Ishikawa (cell line): ENCODE data around the gene CAMK1D.

ENCODE experiments used
- CEBPB ChIP-seq: IDR thresholded peaks from 2 replicates; pipeline ENCODE4 v1.6.1; 2012
- CREB1 ChIP-seq: IDR thresholded peaks from 2 replicates; pipeline ENCODE4 v1.6.1; 2012; ENCODE audit warnings: low read depth
- EGR1 ChIP-seq: IDR thresholded peaks from 2 replicates; pipeline ENCODE4 v1.6.1; 2012
- EP300 ChIP-seq: IDR thresholded peaks from 2 replicates; pipeline ENCODE4 v1.6.1; 2012; ENCODE audit warnings: borderline replicate concordance
- MAX ChIP-seq: IDR thresholded peaks from 2 replicates; pipeline ENCODE4 v1.6.1; 2012
- RAD21 ChIP-seq: IDR thresholded peaks from 2 replicates; pipeline ENCODE4 v1.6.1; 2012; ENCODE audit warnings: low read depth
- REST ChIP-seq: IDR thresholded peaks from 2 replicates; pipeline ENCODE4 v1.6.1; 2012; ENCODE audit warnings: low read depth, mild to moderate bottlenecking
- TAF1 ChIP-seq: IDR thresholded peaks from 2 replicates; pipeline ENCODE4 v1.6.1; 2012; ENCODE audit warnings: low read depth, mild to moderate bottlenecking
- TCF12 ChIP-seq: IDR thresholded peaks from 2 replicates; pipeline ENCODE4 v1.6.1; 2012; ENCODE audit warnings: low read depth
- TEAD4 ChIP-seq: IDR thresholded peaks from 2 replicates; pipeline ENCODE4 v1.6.1; 2012
- USF1 ChIP-seq: IDR thresholded peaks from 2 replicates; pipeline ENCODE4 v1.6.1; 2012
- YY1 ChIP-seq: IDR thresholded peaks from 2 replicates; pipeline ENCODE4 v1.6.1; 2012; ENCODE audit warnings: low read depth
- ZBTB7A ChIP-seq: IDR thresholded peaks from 2 replicates; pipeline ENCODE4 v1.6.1; 2012; ENCODE audit warnings: low read depth

- no peak for TF ChIP-seq EP300
- no peak for TF ChIP-seq REST
- TF ChIP-seq ZBTB7A: no peak
- no peak for TF ChIP-seq RAD21
- TF ChIP-seq USF1: no peak
- no peak for TF ChIP-seq YY1
- TF ChIP-seq MAX: no peak
- no peak for TF ChIP-seq CREB1
- no peak for TF ChIP-seq TAF1
- TF ChIP-seq TCF12: no peak
- TF ChIP-seq TEAD4: no peak
- no peak for TF ChIP-seq CEBPB
- TF ChIP-seq EGR1: no peak
Measured at GRCh38 chr10:12730809-12731519, 381.6 kb downstream of the CAMK1D start.
